ENCODE data around the gene ZNHIT6. TPM values are rescaled to one million over a fixed set of nuclear protein-coding genes. Genes with fewer than 3 reads are reported as not detected.

Gene ZNHIT6
- polyA plus RNA-seq, 1 of the 3 experiments (the other 2 are of a cell fraction), result 7.7 TPM

- peaks cover 20% of the 10 kb centered on the region for H3K9me3 ChIP-seq
- no peaks in the 10 kb centered on the region for H3K27me3 ChIP-seq (ENCODE audit: insufficient read depth)
- no peaks in the 10 kb centered on the region for H3K9me2 ChIP-seq
- no peak overlapping the region for H3K27ac ChIP-seq (ENCODE audit: low read depth in 2 of 2, low read length in 1 of 2)
- no peaks in the 10 kb centered on the region for H3K4me1 ChIP-seq (ENCODE audit: control insufficient read depth in 1 of 2, insufficient read depth in 2 of 2, low read depth in 1 of 2, low read length in 1 of 2)
- H4K20me1 ChIP-seq (ENCODE audit: insufficient read depth), result no peaks in the 10 kb centered on the region
- ChIA-PET POLR2A (no interaction called here), CTCF (interaction anchor here (0.9 kb wide), 1 partner anchor 330 kb away, joined by 3 read pairs; no protein-coding TSS in a partner anchor)
- no peak overlapping the region for H3K4me3 ChIP-seq (ENCODE audit: low read depth in 2 of 2, low read length in 1 of 2)
- H3K79me2 ChIP-seq (ENCODE audit: insufficient read depth), result no peaks in the 10 kb centered on the region
- H2AFZ ChIP-seq (ENCODE audit: low read depth), result no peak overlapping the region
- DNase-seq, result no peak
- peaks cover 0 to 13% of the 10 kb centered on the region in 2 experiments for H3K36me3 ChIP-seq (replicated peaks in 1 of 2; ENCODE audit: control insufficient read depth in 1 of 2, insufficient read depth in 2 of 2, low read length in 1 of 2)
- no peak overlapping the region for H3K9ac ChIP-seq
- WGBS (ENCODE audit: low lambda C conversion rate), result 38% methylated on average over 1 of the region's 1 CpG
- no peaks in the 10 kb centered on the region for H3F3A ChIP-seq (replicated peaks; ENCODE audit: insufficient read depth)
- no peak for TF ChIP-seq SMC3 (IDR thresholded peaks at IDR 0.05; ENCODE audit: low read depth, low read length)
- TF ChIP-seq RCOR1 (IDR thresholded peaks at IDR 0.05; ENCODE audit: low read length), result no peak
- TF ChIP-seq FOXJ3 (CRISPR knock-in tag; IDR thresholded peaks at IDR 0.05), result no peak
- TF ChIP-seq NRF1 (IDR thresholded peaks at IDR 0.05; ENCODE audit: low read depth, low read length), result no peak
- no peak for TF ChIP-seq RFX5 (IDR thresholded peaks at IDR 0.05; ENCODE audit: low read length)
- TF ChIP-seq MAX (IDR thresholded peaks at IDR 0.05; ENCODE audit: low read depth), result no peak
- no peak for TF ChIP-seq RXRA (IDR thresholded peaks at IDR 0.05; ENCODE audit: borderline replicate concordance, low read depth)
- no peak for TF ChIP-seq CHD2 (IDR thresholded peaks at IDR 0.05; ENCODE audit: low read length, partially characterized antibody)
- TF ChIP-seq YY1 (IDR thresholded peaks at IDR 0.05; ENCODE audit: low read depth), result no peak
- no peak for TF ChIP-seq EP300 (IDR thresholded peaks at IDR 0.05; ENCODE audit: borderline replicate concordance in 1 of 2, low read depth in 1 of 2, low read length in 1 of 2)
- no peak for TF ChIP-seq GABPA (IDR thresholded peaks at IDR 0.05; ENCODE audit: low read depth)
- no peak for TF ChIP-seq MEF2A (IDR thresholded peaks at IDR 0.05; ENCODE audit: borderline replicate concordance, low read depth)
- TF ChIP-seq JUND (IDR thresholded peaks at IDR 0.05), result no peak
- TF ChIP-seq FOXM1 (IDR thresholded peaks at IDR 0.05; ENCODE audit: low read depth), result no peak
- TF ChIP-seq FOSL2 (IDR thresholded peaks at IDR 0.05; ENCODE audit: borderline replicate concordance, low read depth), result no peak
- TF ChIP-seq SIN3A (IDR thresholded peaks at IDR 0.05; ENCODE audit: borderline replicate concordance, low read depth, low read length), result no peak
- TF ChIP-seq, protein P1, sequence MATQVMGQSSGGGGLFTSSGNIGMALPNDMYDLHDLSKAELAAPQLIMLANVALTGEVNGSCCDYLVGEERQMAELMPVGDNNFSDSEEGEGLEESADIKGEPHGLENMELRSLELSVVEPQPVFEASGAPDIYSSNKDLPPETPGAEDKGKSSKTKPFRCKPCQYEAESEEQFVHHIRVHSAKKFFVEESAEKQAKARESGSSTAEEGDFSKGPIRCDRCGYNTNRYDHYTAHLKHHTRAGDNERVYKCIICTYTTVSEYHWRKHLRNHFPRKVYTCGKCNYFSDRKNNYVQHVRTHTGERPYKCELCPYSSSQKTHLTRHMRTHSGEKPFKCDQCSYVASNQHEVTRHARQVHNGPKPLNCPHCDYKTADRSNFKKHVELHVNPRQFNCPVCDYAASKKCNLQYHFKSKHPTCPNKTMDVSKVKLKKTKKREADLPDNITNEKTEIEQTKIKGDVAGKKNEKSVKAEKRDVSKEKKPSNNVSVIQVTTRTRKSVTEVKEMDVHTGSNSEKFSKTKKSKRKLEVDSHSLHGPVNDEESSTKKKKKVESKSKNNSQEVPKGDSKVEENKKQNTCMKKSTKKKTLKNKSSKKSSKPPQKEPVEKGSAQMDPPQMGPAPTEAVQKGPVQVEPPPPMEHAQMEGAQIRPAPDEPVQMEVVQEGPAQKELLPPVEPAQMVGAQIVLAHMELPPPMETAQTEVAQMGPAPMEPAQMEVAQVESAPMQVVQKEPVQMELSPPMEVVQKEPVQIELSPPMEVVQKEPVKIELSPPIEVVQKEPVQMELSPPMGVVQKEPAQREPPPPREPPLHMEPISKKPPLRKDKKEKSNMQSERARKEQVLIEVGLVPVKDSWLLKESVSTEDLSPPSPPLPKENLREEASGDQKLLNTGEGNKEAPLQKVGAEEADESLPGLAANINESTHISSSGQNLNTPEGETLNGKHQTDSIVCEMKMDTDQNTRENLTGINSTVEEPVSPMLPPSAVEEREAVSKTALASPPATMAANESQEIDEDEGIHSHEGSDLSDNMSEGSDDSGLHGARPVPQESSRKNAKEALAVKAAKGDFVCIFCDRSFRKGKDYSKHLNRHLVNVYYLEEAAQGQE (IDR thresholded peaks at IDR 0.05; ENCODE audit: low read depth, low read length), result no peak
- no peak overlapping the region for H3K4me2 ChIP-seq
Observed at GRCh38 chr1:85638412-85638811, 69.8 kb downstream of the ZNHIT6 start.

All from SK-N-SH (cell line).